GM19467 (cell line): ENCODE results near the gene GLTP.
"Not testable (repeated sequence)": the region's sequence is repeated elsewhere in the genome, so short reads cannot be mapped to it uniquely, and the experiment has no call there.

ENCODE experiments used
- ATAC-seq: cut with Tn5 transposase; IDR thresholded peaks from one replicate; pipeline ENCODE4 v1.9.1; 2021; ENCODE audit warnings: mild to moderate bottlenecking, moderate library complexity; ENCODE audit not compliant: unreplicated experiment

GLTP gene

GRCh38 chr12:109880043-109880931 is at the start of gene GLTP:
GLTP (minus strand) TSS chr12:109880541; CDS start chr12:109880374, 167 bp downstream.
- peak; percentile 95 for ATAC-seq

- ATAC-seq: not testable (repeated sequence)
Measured at GRCh38 chr12:109929326-109929725, 49.0 kb upstream of the GLTP start.

GRCh38 chr12:109928058-109928656 is 47.8 kb upstream of the GLTP start:
- ATAC-seq: no peak

GRCh38 chr12:109927622-109928021 is 47.3 kb upstream of the GLTP start:
- no peak for ATAC-seq

- ATAC-seq: no peak
Measured at GRCh38 chr12:109926488-109927210, 46.3 kb upstream of the GLTP start.

GRCh38 chr12:109926016-109926415 is 45.7 kb upstream of the GLTP start:
- no peak for ATAC-seq

- ATAC-seq: no peak
Measured at GRCh38 chr12:109925185-109925840, 45.0 kb upstream of the GLTP start.

- ATAC-seq: no peak
Measured at GRCh38 chr12:109923481-109924245, 43.3 kb upstream of the GLTP start.

- ATAC-seq: no peak
Measured at GRCh38 chr12:109923038-109923437, 42.7 kb upstream of the GLTP start.

GRCh38 chr12:109921982-109922381 is 41.6 kb upstream of the GLTP start:
- ATAC-seq: no peak

GRCh38 chr12:109920261-109920780 is 40.0 kb upstream of the GLTP start:
- ATAC-seq: no peak

GRCh38 chr12:109919456-109919855 is 39.1 kb upstream of the GLTP start:
- no peak for ATAC-seq

GRCh38 chr12:109916045-109916444 is 35.7 kb upstream of the GLTP start:
- no peak for ATAC-seq

- no peak for ATAC-seq
Measured at GRCh38 chr12:109915171-109916040, 35.1 kb upstream of the GLTP start.

- ATAC-seq: no peak
Measured at GRCh38 chr12:109914461-109914860, 34.1 kb upstream of the GLTP start.

- no peak for ATAC-seq
Measured at GRCh38 chr12:109912855-109913321, 32.5 kb upstream of the GLTP start.

- ATAC-seq: no peak
Measured at GRCh38 chr12:109910969-109911348, 30.6 kb upstream of the GLTP start.

- no peak for ATAC-seq
Measured at GRCh38 chr12:109910254-109910968, 30.1 kb upstream of the GLTP start.
